ENCODE results near the gene GRP. TPM values are rescaled to one million over a fixed set of nuclear protein-coding genes. Genes with fewer than 3 reads are reported as not detected.
A peak's percentile ranks its signal among the peaks of the same experiment; 100 is the strongest.

GRP gene
- total RNA-seq (2012; rRNA removed), result not detected in 2 replicates
- polyA plus RNA-seq (2012; rRNA removed), result not detected in 2 replicates
- polyA plus RNA-seq (2012; cell fraction: cytosol; rRNA removed), result not detected in 2 replicates
- not detected in 2 replicates for polyA plus RNA-seq (2012; cell fraction: nucleus; rRNA removed; ENCODE audit: low replicate concordance)
- Bru-seq, nascent RNA, result not detected
- not detected for BruChase-seq, experiment 1, labeled RNA remaining after a 6-hour chase
- not detected for BruChase-seq, experiment 2, labeled RNA remaining after a 2-hour chase
- long read RNA-seq, result 0 reads

DNA sequence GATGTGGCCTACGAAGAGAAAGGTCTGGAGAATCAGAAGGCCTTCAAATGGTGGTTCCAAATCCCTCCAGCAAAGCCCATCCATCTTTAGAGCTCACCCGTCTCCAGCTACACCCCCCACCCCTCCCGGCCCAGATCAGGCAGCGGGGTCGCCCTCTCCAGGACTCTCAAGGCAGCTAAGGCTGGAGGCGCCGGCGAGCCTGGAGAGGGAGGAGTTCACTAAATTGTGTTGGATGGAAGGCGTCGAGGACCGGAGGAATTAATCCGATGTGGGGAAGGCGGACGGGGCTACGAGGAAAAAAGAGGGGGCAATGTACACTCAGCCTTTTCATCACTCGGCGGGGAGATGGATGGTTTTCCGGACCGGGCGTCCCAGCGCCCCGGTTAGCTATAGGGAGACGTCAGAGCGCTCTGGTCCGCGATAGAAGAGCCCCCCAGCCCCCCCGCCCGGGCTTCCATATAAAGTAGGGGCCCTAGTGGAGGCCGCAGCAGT lies at the start of gene GRP:
Gene GRP (plus strand): TSS at position 487 of the 492 bp plus-strand sequence. CDS start 108 bp downstream, outside the sequence.
- Histone ChIP-seq H2AK9ac (replicated peaks; ENCODE audit: low read depth, low read length, poor library complexity) (no peak within 1 kb of the TSS), H3K79me1 (ENCODE audit: low read depth in 1 of 2, low read length in 2 of 2) (no peaks in the 10 kb centered on the region), H3K27ac (ENCODE audit: insufficient read depth, low read length) (no peak within 1 kb of the TSS), H4K91ac (ENCODE audit: insufficient read depth, low read depth, low read length) (no peak within 1 kb of the TSS), H2BK15ac (ENCODE audit: low read depth, low read length) (no peak within 1 kb of the TSS), H3K4me1 (ENCODE audit: control insufficient read depth, insufficient read depth, low read length) (no peaks in the 10 kb centered on the region), H3K36me3 (ENCODE audit: control insufficient read depth, insufficient read depth, low read length) (no peaks in the 10 kb centered on the region), H3K4ac (ENCODE audit: low read depth, low read length) (no peak within 1 kb of the TSS), H2AK5ac (ENCODE audit: low read depth, low read length) (no peak within 1 kb of the TSS), H4K8ac (ENCODE audit: low read depth in 2 of 2, low read length in 2 of 2) (no peak within 1 kb of the TSS), H2BK20ac (ENCODE audit: low read depth, low read length) (no peak within 1 kb of the TSS), H2AFZ (replicated peaks; ENCODE audit: low read length, poor library complexity) (peak within 1 kb of the TSS; percentile 17), H3K27me3 (ENCODE audit: control insufficient read depth, insufficient read depth, low read length) (peaks cover 74% of the 10 kb centered on the region), H3K4me2 (ENCODE audit: low read depth, low read length) (no peak within 1 kb of the TSS), H2BK120ac (ENCODE audit: low read depth, low read length) (no peak within 1 kb of the TSS), H4K20me1 (ENCODE audit: insufficient read depth, low read length) (no peaks in the 10 kb centered on the region; the same call in 1 of the 2 replicates), H3K4me3 (ENCODE audit: insufficient read depth, low read depth, low read length) (no peak within 1 kb of the TSS), H2BK5ac (ENCODE audit: low read depth, low read length, poor library complexity, severe bottlenecking) (no peak within 1 kb of the TSS), H3K14ac (replicated peaks; ENCODE audit: low read depth, low read length) (no peak within 1 kb of the TSS), H3K9me3 (ENCODE audit: control insufficient read depth, insufficient read depth, low read length) (no peaks in the 10 kb centered on the region), H4K5ac (ENCODE audit: low read depth, low read length) (no peak within 1 kb of the TSS), H3K23ac (ENCODE audit: low read depth, low read length) (no peak within 1 kb of the TSS), H3K56ac (ENCODE audit: extremely low read depth, insufficient read depth, low read length) (no peak within 1 kb of the TSS), H3K9ac (ENCODE audit: low read depth, low read length) (no peak within 1 kb of the TSS), H3K9me1 (ENCODE audit: insufficient read depth, low read length) (no peaks in the 10 kb centered on the region), H3K18ac (ENCODE audit: low read depth, low read length) (no peak within 1 kb of the TSS)
- no TSS peak for BruUV-seq (replicated peaks)
- DNase-seq, result no peak
- TF ChIP-seq SMC3 (IDR thresholded peaks at IDR 0.05; ENCODE audit: low read depth, low read length) (no peak), RCOR1 (IDR thresholded peaks at IDR 0.05; ENCODE audit: insufficient replicate concordance, low read length) (no peak), CEBPB (IDR thresholded peaks at IDR 0.05; ENCODE audit: low read depth, low read length) (no peak)
- TF ChIP-seq, protein P1, sequence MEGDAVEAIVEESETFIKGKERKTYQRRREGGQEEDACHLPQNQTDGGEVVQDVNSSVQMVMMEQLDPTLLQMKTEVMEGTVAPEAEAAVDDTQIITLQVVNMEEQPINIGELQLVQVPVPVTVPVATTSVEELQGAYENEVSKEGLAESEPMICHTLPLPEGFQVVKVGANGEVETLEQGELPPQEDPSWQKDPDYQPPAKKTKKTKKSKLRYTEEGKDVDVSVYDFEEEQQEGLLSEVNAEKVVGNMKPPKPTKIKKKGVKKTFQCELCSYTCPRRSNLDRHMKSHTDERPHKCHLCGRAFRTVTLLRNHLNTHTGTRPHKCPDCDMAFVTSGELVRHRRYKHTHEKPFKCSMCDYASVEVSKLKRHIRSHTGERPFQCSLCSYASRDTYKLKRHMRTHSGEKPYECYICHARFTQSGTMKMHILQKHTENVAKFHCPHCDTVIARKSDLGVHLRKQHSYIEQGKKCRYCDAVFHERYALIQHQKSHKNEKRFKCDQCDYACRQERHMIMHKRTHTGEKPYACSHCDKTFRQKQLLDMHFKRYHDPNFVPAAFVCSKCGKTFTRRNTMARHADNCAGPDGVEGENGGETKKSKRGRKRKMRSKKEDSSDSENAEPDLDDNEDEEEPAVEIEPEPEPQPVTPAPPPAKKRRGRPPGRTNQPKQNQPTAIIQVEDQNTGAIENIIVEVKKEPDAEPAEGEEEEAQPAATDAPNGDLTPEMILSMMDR (conservative IDR thresholded peaks at IDR 0.05; ENCODE audit: low read depth, low read length), result no peak
- no peak for ATAC-seq (ENCODE audit: low read depth)
- dilution Hi-C loops (cut with HindIII; ENCODE audit: low sequenced_read_pairs, unreplicated experiment), result no loop called here
- ChIA-PET CTCF (no interaction called here), POLR2A (ENCODE audit: unreplicated experiment) (no interaction called here)
- intact Hi-C loops (cut with micrococcal nuclease), result no loop called here
- in situ Hi-C loops (cut with MboI; ENCODE audit: low sequenced_read_pairs), result no loop called here
- 1% methylated on average over 15 of the region's 29 CpGs; no CpG with 5 or more reads in 1 of the 2 experiments for WGBS, 2 experiments (ENCODE audit: extremely low coverage in 2 of 2, insufficient read length in 1 of 2)
